GM18505 (cell line): ENCODE data around the gene SIGLEC15.

Experiments used
- ATAC-seq: cut with Tn5 transposase; IDR thresholded peaks from one replicate; pipeline ENCODE4 v1.9.1; 2021; ENCODE audit not compliant: unreplicated experiment
- POLR2A ChIP-seq: IDR thresholded peaks from 4 replicates; pipeline ENCODE4 v1.6.1; 2011; ENCODE audit warnings: borderline replicate concordance; ENCODE audit not compliant: insufficient read depth, insufficient read length; ENCODE audit errors: extremely low read depth

Gene SIGLEC15

DNA sequence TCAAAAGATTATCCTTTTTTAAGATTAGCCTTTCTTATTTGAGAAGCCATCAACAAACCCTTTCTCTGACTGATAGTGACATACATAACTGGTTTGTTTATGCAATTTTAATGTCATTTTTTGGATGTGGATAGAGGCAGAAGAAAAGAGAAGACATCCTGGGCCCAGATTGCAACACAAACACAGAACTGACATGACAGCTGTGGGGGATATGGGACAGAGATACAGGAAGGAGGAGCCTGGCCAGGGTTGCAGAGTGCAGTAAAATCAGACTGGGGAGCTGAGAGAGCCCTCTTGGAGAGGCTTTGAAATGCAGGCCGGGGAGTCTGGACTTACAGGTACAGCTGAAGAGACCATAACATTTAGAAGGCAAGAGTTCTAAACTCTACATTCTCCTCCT lies 65.1 kb downstream of the SIGLEC15 start:
- ATAC-seq, result no peak
- TF ChIP-seq POLR2A, result no peak

DNA sequence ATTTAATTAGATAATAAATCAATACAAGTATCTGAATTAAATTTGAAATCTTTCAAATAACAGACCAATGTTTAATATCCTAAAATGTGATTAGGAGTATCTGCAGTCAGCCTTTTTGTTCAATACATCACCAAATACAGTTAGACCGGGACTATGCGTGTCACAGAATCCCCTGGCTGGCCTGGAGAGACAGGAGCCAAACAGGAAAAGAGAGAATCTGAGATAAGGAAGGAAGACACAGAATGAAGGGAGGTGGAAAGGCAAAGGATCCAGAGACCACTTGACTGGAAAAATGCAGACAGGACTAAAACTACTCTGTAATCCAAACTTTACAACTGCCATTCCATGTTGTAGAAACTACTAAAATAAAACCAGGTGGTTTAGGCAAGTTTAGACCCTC lies 66.3 kb downstream of the SIGLEC15 start:
- TF ChIP-seq POLR2A, result no peak
- ATAC-seq, result no peak
